H9 (cell line): ENCODE measurements around the gene PIP5KL1. TPM values are rescaled to one million over a fixed set of nuclear protein-coding genes. Genes with fewer than 3 reads are reported as not detected.
A peak's percentile ranks its signal among the peaks of the same experiment; 100 is the strongest.

Experiments used
- DNase-seq: peaks from one replicate; pipeline ENCODE4 v3.0.0-alpha.2; 2017
- H2AFZ ChIP-seq: one replicate; pipeline ENCODE4 v1.6.1; 2013; ENCODE audit warnings: mild to moderate bottlenecking, low read length, control low read depth, moderate library complexity
- H2AK5ac ChIP-seq: 2 replicates; pipeline ENCODE4 v1.6.1; 2013; ENCODE audit warnings: low read length, control low read depth, mixed read lengths; ENCODE audit not compliant: insufficient read length
- H2BK120ac ChIP-seq: one replicate; pipeline ENCODE4 v1.6.1; 2013; ENCODE audit warnings: low read depth, mild to moderate bottlenecking, low read length, control low read depth, inconsistent platforms; ENCODE audit not compliant: poor library complexity, severe bottlenecking
- H2BK12ac ChIP-seq: 2 replicates; pipeline ENCODE4 v1.6.1; 2013; ENCODE audit warnings: low read length, control low read depth, mixed read lengths, low read depth; ENCODE audit not compliant: insufficient read length
- H2BK15ac ChIP-seq: 2 replicates; pipeline ENCODE4 v1.6.1; 2013; ENCODE audit warnings: low read depth, low read length, control low read depth
- H2BK20ac ChIP-seq: one replicate; pipeline ENCODE4 v1.6.1; 2013; ENCODE audit warnings: low read depth, mild to moderate bottlenecking, low read length, control low read depth, inconsistent platforms; ENCODE audit not compliant: poor library complexity, severe bottlenecking
- H2BK5ac ChIP-seq: 2 replicates; pipeline ENCODE4 v1.6.1; 2013; ENCODE audit warnings: low read length, control low read depth, mixed read lengths; ENCODE audit not compliant: insufficient read length
- H3K14ac ChIP-seq: 2 replicates; pipeline ENCODE4 v1.6.1; 2013; ENCODE audit warnings: low read length, control low read depth; ENCODE audit not compliant: insufficient read depth
- H3K18ac ChIP-seq: 2 replicates; pipeline ENCODE4 v1.6.1; 2013; ENCODE audit warnings: low read depth, mild to moderate bottlenecking, mixed read lengths, low read length, control low read depth; ENCODE audit not compliant: insufficient read length
- H3K23ac ChIP-seq: 2 replicates; pipeline ENCODE4 v1.6.1; 2013; ENCODE audit warnings: low read length, control low read depth, mixed read lengths, low read depth; ENCODE audit not compliant: insufficient read length
- H3K23me2 ChIP-seq: 2 replicates; pipeline ENCODE4 v1.6.1; 2013; ENCODE audit warnings: low read depth, mild to moderate bottlenecking, mixed read lengths, low read length, control low read depth; ENCODE audit not compliant: insufficient read length, poor library complexity, severe bottlenecking
- H3K27ac ChIP-seq: 2 replicates; pipeline ENCODE4 v1.5.1; 2013; ENCODE audit warnings: low read length, control low read depth, mixed read lengths, low read depth; ENCODE audit not compliant: insufficient read length
- H3K27me3 ChIP-seq: 2 replicates; pipeline ENCODE4 v1.6.1; 2013; ENCODE audit warnings: low read length, control low read depth, inconsistent platforms; ENCODE audit not compliant: insufficient read depth
- H3K4ac ChIP-seq: 2 replicates; pipeline ENCODE4 v1.6.1; 2013; ENCODE audit warnings: low read depth, mild to moderate bottlenecking, control low read depth, inconsistent platforms, low read length, moderate library complexity
- H3K4me1 ChIP-seq: 2 replicates; pipeline ENCODE4 v1.6.1; 2013; ENCODE audit warnings: low read length, control low read depth, inconsistent platforms; ENCODE audit not compliant: insufficient read depth
- H3K4me2 ChIP-seq: 2 replicates; pipeline ENCODE4 v1.6.1; 2013; ENCODE audit warnings: low read length, control low read depth, mixed read lengths; ENCODE audit not compliant: insufficient read length, insufficient read depth
- H3K56ac ChIP-seq: 2 replicates; pipeline ENCODE4 v1.6.1; 2013; ENCODE audit warnings: low read depth, mild to moderate bottlenecking, mixed read lengths, low read length, control low read depth; ENCODE audit not compliant: insufficient read length
- H3K79me1 ChIP-seq: 2 replicates; pipeline ENCODE4 v1.6.1; 2013; ENCODE audit warnings: low read depth, mild to moderate bottlenecking, moderate library complexity, low read length, control low read depth, inconsistent platforms; ENCODE audit not compliant: insufficient read depth, poor library complexity, severe bottlenecking
- H3K79me2 ChIP-seq: 2 replicates; pipeline ENCODE4 v1.6.1; 2013; ENCODE audit warnings: low read length, control low read depth, inconsistent platforms; ENCODE audit not compliant: insufficient read depth
- H3K9ac ChIP-seq: 2 replicates; pipeline ENCODE4 v1.6.1; 2013; ENCODE audit warnings: low read length, control low read depth, mixed read lengths; ENCODE audit not compliant: insufficient read length; ENCODE audit errors: extremely low read depth
- H3K9me3 ChIP-seq: one replicate; pipeline ENCODE4 v1.6.1; 2013; ENCODE audit warnings: low read depth, low read length, inconsistent platforms; ENCODE audit not compliant: control insufficient read depth
- H3T11ph ChIP-seq: one replicate; pipeline ENCODE4 v1.6.1; 2013; ENCODE audit warnings: mild to moderate bottlenecking, low read length, control low read depth, inconsistent platforms
- H4K20me1 ChIP-seq: one replicate; pipeline ENCODE4 v1.6.1; 2013; ENCODE audit not compliant: control insufficient read depth, insufficient read length, insufficient read depth
- H4K5ac ChIP-seq: 2 replicates; pipeline ENCODE4 v1.6.1; 2013; ENCODE audit warnings: low read depth, mild to moderate bottlenecking, mixed read lengths, low read length, control low read depth; ENCODE audit not compliant: insufficient read length
- H4K8ac ChIP-seq: replicated peaks from 2 replicates; pipeline ENCODE4 v1.6.1; 2013; ENCODE audit warnings: low read length, control low read depth, mixed read lengths, low read depth; ENCODE audit not compliant: insufficient read length
- H4K91ac ChIP-seq: 2 replicates; pipeline ENCODE4 v1.6.1; 2013; ENCODE audit warnings: low read depth, mild to moderate bottlenecking, moderate library complexity, mixed read lengths, low read length, control low read depth; ENCODE audit not compliant: insufficient read length
- H3K27ac Mint-ChIP-seq, 3 experiments: 2 replicates in 2 of 3; 3 replicates in 1 of 3; pipeline ENCODE4 v1.8.0; 2020 to 2021; ENCODE audit warnings: mixed read lengths in 3 of 3, mild to moderate bottlenecking in 1 of 3, moderate library complexity in 1 of 3
- H3K27me3 Mint-ChIP-seq: 2 replicates; pipeline ENCODE4 v1.8.0; 2021; ENCODE audit warnings: low read depth, mild to moderate bottlenecking, moderate library complexity, mixed read lengths
- H3K36me3 Mint-ChIP-seq, 3 experiments: 2 replicates in 2 of 3; 3 replicates in 1 of 3; pipeline ENCODE4 v1.8.0; 2020 to 2021; ENCODE audit warnings: low read depth in 3 of 3, mixed read lengths in 3 of 3; ENCODE audit not compliant: insufficient read depth in 1 of 3
- H3K4me1 Mint-ChIP-seq, 2 experiments: 2 replicates each; pipeline ENCODE4 v1.8.0; 2020; ENCODE audit warnings: mixed read lengths in 2 of 2
- H3K4me3 Mint-ChIP-seq, 2 experiments: 2 replicates in 1 of 2; 3 replicates in 1 of 2; pipeline ENCODE4 v1.8.0; 2020 to 2021; ENCODE audit warnings: mild to moderate bottlenecking in 2 of 2, mixed read lengths in 2 of 2, moderate library complexity in 1 of 2
- H3K9me3 Mint-ChIP-seq, 2 experiments: 2 replicates in 1 of 2; 3 replicates in 1 of 2; pipeline ENCODE4 v1.8.0; 2020; ENCODE audit warnings: mild to moderate bottlenecking in 2 of 2, mixed read lengths in 2 of 2, moderate library complexity in 1 of 2
- CTCF ChIP-seq: fragments of 200-600 bp; sonication (generic); conservative IDR thresholded peaks from 3 replicates; pipeline ENCODE4 v1.8.0; 2021; ENCODE audit warnings: antibody characterized with exemption, mild to moderate bottlenecking
- WGBS: extraction: QIAGEN DNeasy Blood & Tissue Kit; methylation state at CpG from one replicate; pipeline ENCODE4 v1.1.7; 2013; ENCODE audit warnings: missing lambda C conversion rate, low lambda C conversion rate, mixed read lengths; ENCODE audit not compliant: insufficient read length; ENCODE audit errors: extremely low coverage; 5-methylcytosine and 5-hydroxymethylcytosine counted together
- total RNA-seq: library from RNA; stranded (reverse); gene quantifications from 2 replicates; pipeline ENCODE4 v1.2.1, GENCODE V29; 2021

PIP5KL1 gene
- total RNA-seq, 1 experiment from 2014 or later = 11.6 TPM

- H3K4me3 Mint-ChIP-seq = no peak overlapping the region
These were observed 38.3 kb upstream of the PIP5KL1 start for GRCh38 chr9:127968700-127969383.

More at GRCh38 chr9:127968700-127969383, 38.3 kb upstream of the PIP5KL1 start:
- no CpG with 5 or more reads among the region's 10 CpGs for WGBS
- peaks cover 2% of the 10 kb centered on the region for H4K20me1 ChIP-seq
- peaks cover 0 to 7% (median 0%) of the 10 kb centered on the region in 3 experiments; a peak in 2 of 7 replicates for H3K36me3 Mint-ChIP-seq
- TF ChIP-seq CTCF = no peak
- no peak overlapping the region for H4K8ac ChIP-seq
- no peak overlapping the region for H3K9ac ChIP-seq
- no peak overlapping the region for H2AFZ ChIP-seq
- H3K4ac ChIP-seq = no peak overlapping the region
- H4K5ac ChIP-seq = no peak overlapping the region
- H2AK5ac ChIP-seq = no peak overlapping the region
- no peak for DNase-seq
- H3K56ac ChIP-seq = no peak overlapping the region
- H4K91ac ChIP-seq = no peak overlapping the region
- H3K27me3 Mint-ChIP-seq = no peaks in the 10 kb centered on the region
- H3K23me2 ChIP-seq = no peaks in the 10 kb centered on the region
- H3K27ac ChIP-seq = no peak overlapping the region
- peaks cover 35% of the 10 kb centered on the region; the same call in 1 of the 2 replicates for H3K79me2 ChIP-seq
- no peaks in the 10 kb centered on the region; a peak in 1 of 5 replicates for H3K9me3 Mint-ChIP-seq
- peaks cover 5% of the 10 kb centered on the region; the same call in 1 of the 2 replicates for H3K4me1 ChIP-seq
- H3T11ph ChIP-seq = no peak overlapping the region
- H3K27me3 ChIP-seq = no peaks in the 10 kb centered on the region
- H3K27ac Mint-ChIP-seq = peak overlapping the region; percentile 77 to 92 (median 83); a peak in 6 of 7 replicates
- no peak overlapping the region for H2BK5ac ChIP-seq
- no peak overlapping the region for H2BK120ac ChIP-seq
- peaks cover 2% of the 10 kb centered on the region for H3K79me1 ChIP-seq
- no peak overlapping the region for H3K18ac ChIP-seq
- H3K23ac ChIP-seq = no peak overlapping the region
- no peak overlapping the region for H3K4me2 ChIP-seq
- H2BK15ac ChIP-seq = no peak overlapping the region
- H3K14ac ChIP-seq = no peak overlapping the region
- no peak overlapping the region for H2BK20ac ChIP-seq
- H3K4me1 Mint-ChIP-seq = peaks cover 63 to 81% of the 10 kb centered on the region in 2 experiments
- H2BK12ac ChIP-seq = no peak overlapping the region
- H3K9me3 ChIP-seq = no peaks in the 10 kb centered on the region
